ENCODE results near the gene BCL10.

DNA sequence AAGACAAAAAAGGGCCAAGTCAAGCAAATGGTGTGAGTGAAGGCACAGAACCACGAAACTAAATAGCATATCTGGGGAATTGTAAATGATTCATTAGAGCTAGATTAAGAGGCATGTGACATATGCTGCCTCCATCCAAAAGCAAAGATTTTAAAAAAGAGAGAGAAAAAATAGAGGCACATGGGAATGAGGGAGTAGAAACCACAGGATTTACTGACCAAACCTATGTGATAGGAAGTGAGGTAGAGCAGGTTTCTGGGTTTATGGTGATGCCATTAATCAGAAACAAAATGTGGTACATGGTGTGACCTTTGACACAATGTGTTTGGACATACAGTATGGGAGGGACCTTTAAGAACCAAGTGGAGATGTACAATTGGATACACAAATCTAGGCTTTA lies 30.5 kb downstream of the BCL10 start:
- TF ChIP-seq, protein P1, sequence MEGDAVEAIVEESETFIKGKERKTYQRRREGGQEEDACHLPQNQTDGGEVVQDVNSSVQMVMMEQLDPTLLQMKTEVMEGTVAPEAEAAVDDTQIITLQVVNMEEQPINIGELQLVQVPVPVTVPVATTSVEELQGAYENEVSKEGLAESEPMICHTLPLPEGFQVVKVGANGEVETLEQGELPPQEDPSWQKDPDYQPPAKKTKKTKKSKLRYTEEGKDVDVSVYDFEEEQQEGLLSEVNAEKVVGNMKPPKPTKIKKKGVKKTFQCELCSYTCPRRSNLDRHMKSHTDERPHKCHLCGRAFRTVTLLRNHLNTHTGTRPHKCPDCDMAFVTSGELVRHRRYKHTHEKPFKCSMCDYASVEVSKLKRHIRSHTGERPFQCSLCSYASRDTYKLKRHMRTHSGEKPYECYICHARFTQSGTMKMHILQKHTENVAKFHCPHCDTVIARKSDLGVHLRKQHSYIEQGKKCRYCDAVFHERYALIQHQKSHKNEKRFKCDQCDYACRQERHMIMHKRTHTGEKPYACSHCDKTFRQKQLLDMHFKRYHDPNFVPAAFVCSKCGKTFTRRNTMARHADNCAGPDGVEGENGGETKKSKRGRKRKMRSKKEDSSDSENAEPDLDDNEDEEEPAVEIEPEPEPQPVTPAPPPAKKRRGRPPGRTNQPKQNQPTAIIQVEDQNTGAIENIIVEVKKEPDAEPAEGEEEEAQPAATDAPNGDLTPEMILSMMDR (IDR thresholded peaks at IDR 0.05), result no peak
- TF ChIP-seq POLR2A (IDR thresholded peaks at IDR 0.05), result no peak
